SJCRH30 (cell line): ENCODE measurements around the gene NUFIP2. TPM values are rescaled to one million over a fixed set of nuclear protein-coding genes. Genes with fewer than 3 reads are reported as not detected.
"Not testable (repeated sequence)": the region's sequence is repeated elsewhere in the genome, so short reads cannot be mapped to it uniquely, and the experiment has no call there.

ENCODE experiments used
- DNase-seq, 2 experiments: peaks; one replicate each; pipeline ENCODE4 v3.0.0-alpha.2; 2015 to 2020
- H3K27ac ChIP-seq: fragments of 250-450 bp; sonication (Bioruptor Pico); 2 replicates; pipeline ENCODE4 v1.5.1; 2020; ENCODE audit warnings: mild to moderate bottlenecking, moderate library complexity
- H3K27me3 ChIP-seq: fragments of 250-450 bp; sonication (Bioruptor Pico); 2 replicates; pipeline ENCODE4 v1.5.1; 2020; ENCODE audit warnings: mild to moderate bottlenecking, moderate library complexity
- H3K36me3 ChIP-seq: fragments of 250-450 bp; sonication (Bioruptor Pico); 2 replicates; pipeline ENCODE4 v1.5.1; 2020; ENCODE audit warnings: mild to moderate bottlenecking, moderate library complexity
- H3K4me1 ChIP-seq: fragments of 250-450 bp; sonication (Bioruptor Pico); 2 replicates; pipeline ENCODE4 v1.5.1; 2020; ENCODE audit warnings: mild to moderate bottlenecking, moderate library complexity
- H3K4me3 ChIP-seq: fragments of 250-450 bp; sonication (Bioruptor Pico); 2 replicates; pipeline ENCODE4 v1.5.1; 2020; ENCODE audit warnings: mild to moderate bottlenecking, moderate library complexity
- H3K9me3 ChIP-seq: fragments of 250-450 bp; sonication (Bioruptor Pico); replicated peaks from 2 replicates; pipeline ENCODE4 v1.5.1; 2020; ENCODE audit warnings: mild to moderate bottlenecking, moderate library complexity
- total RNA-seq: library from RNA; depleted of rRNA; stranded (reverse); fragments of >200 nt; shearing (Covaris generic); gene quantifications from 2 replicates; pipeline ENCODE4 v1.2.3, GENCODE V29; 2014; rRNA removed

The NUFIP2 gene
- total RNA-seq: 60.2 and 68.0 TPM in 2 replicates

- peak; percentile 99 to 100 for DNase-seq
- Histone ChIP-seq H3K27ac (peak within 1 kb of the TSS; percentile 82), H3K36me3 (peaks cover 21% of the 10 kb centered on the region), H3K4me3 (peak within 1 kb of the TSS; percentile 98), H3K4me1 (no peaks in the 10 kb centered on the region), H3K9me3 (no peaks in the 10 kb centered on the region), H3K27me3 (no peaks in the 10 kb centered on the region)
Observed at GRCh38 chr17:29293890-29294579, at the start of gene NUFIP2. Gene NUFIP2 (minus strand): TSS chr17:29294148. CDS start chr17:29294059, 89 bp downstream.

- Histone ChIP-seq H3K4me3 (no peak overlapping the region), H3K27me3 (peaks cover 6% of the 10 kb centered on the region), H3K36me3 (no peaks in the 10 kb centered on the region), H3K9me3 (no peaks in the 10 kb centered on the region), H3K27ac (no peak overlapping the region), H3K4me1 (no peaks in the 10 kb centered on the region)
- no peak for DNase-seq
Observed at GRCh38 chr17:29342158-29342765, 48.3 kb upstream of the NUFIP2 start.

GRCh38 chr17:29341726-29342125 is 47.8 kb upstream of the NUFIP2 start:
- DNase-seq: no peak
- H3K9me3 ChIP-seq: no peaks in the 10 kb centered on the region
- no peaks in the 10 kb centered on the region for H3K4me1 ChIP-seq
- peaks cover 6% of the 10 kb centered on the region for H3K27me3 ChIP-seq
- no peaks in the 10 kb centered on the region for H3K36me3 ChIP-seq
- no peak overlapping the region for H3K4me3 ChIP-seq
- no peak overlapping the region for H3K27ac ChIP-seq

GRCh38 chr17:29339016-29339415 is 45.1 kb upstream of the NUFIP2 start:
- not testable (repeated sequence) for H3K36me3 ChIP-seq, DNase-seq, H3K4me1 ChIP-seq, H3K27ac ChIP-seq, H3K27me3 ChIP-seq, H3K9me3 ChIP-seq, H3K4me3 ChIP-seq

GRCh38 chr17:29331708-29332085 is 37.7 kb upstream of the NUFIP2 start:
- no peaks in the 10 kb centered on the region for H3K36me3 ChIP-seq
- H3K9me3 ChIP-seq: no peaks in the 10 kb centered on the region
- H3K4me3 ChIP-seq: no peak overlapping the region
- no peaks in the 10 kb centered on the region for H3K27me3 ChIP-seq
- no peak for DNase-seq
- no peak overlapping the region for H3K27ac ChIP-seq
- H3K4me1 ChIP-seq: no peaks in the 10 kb centered on the region

GRCh38 chr17:29331075-29331707 is 37.2 kb upstream of the NUFIP2 start:
- Histone ChIP-seq H3K4me3 (no peak overlapping the region), H3K36me3 (no peaks in the 10 kb centered on the region), H3K27ac (no peak overlapping the region), H3K27me3 (no peaks in the 10 kb centered on the region), H3K9me3 (no peaks in the 10 kb centered on the region), H3K4me1 (no peaks in the 10 kb centered on the region)
- DNase-seq: no peak

GRCh38 chr17:29327412-29327811 is 33.5 kb upstream of the NUFIP2 start:
- Histone ChIP-seq H3K4me3 (no peak overlapping the region), H3K9me3 (no peaks in the 10 kb centered on the region), H3K27me3 (no peaks in the 10 kb centered on the region), H3K36me3 (no peaks in the 10 kb centered on the region), H3K4me1 (no peaks in the 10 kb centered on the region), H3K27ac (no peak overlapping the region)
- DNase-seq: no peak

- no peaks in the 10 kb centered on the region for H3K36me3 ChIP-seq
- H3K27me3 ChIP-seq: no peaks in the 10 kb centered on the region
- no peak overlapping the region for H3K27ac ChIP-seq
- DNase-seq: no peak
- no peaks in the 10 kb centered on the region for H3K9me3 ChIP-seq
- H3K4me1 ChIP-seq: no peaks in the 10 kb centered on the region
- H3K4me3 ChIP-seq: no peak overlapping the region
Observed at GRCh38 chr17:29326023-29326813, 32.3 kb upstream of the NUFIP2 start.

- Histone ChIP-seq H3K9me3 (no peaks in the 10 kb centered on the region), H3K4me1 (no peaks in the 10 kb centered on the region), H3K36me3 (no peaks in the 10 kb centered on the region; the same call in 1 of the 2 replicates), H3K27me3 (no peaks in the 10 kb centered on the region), H3K4me3 (no peak overlapping the region), H3K27ac (no peak overlapping the region)
- no peak for DNase-seq
Observed at GRCh38 chr17:29322363-29322762, 28.4 kb upstream of the NUFIP2 start.

GRCh38 chr17:29303386-29303785 is 9.4 kb upstream of the NUFIP2 start:
- no peak overlapping the region for H3K27ac ChIP-seq
- H3K27me3 ChIP-seq: peaks cover 5% of the 10 kb centered on the region; the same call in 1 of the 2 replicates
- DNase-seq: no peak
- H3K9me3 ChIP-seq: no peaks in the 10 kb centered on the region
- H3K36me3 ChIP-seq: no peaks in the 10 kb centered on the region
- no peaks in the 10 kb centered on the region for H3K4me1 ChIP-seq
- no peak overlapping the region for H3K4me3 ChIP-seq

GRCh38 chr17:29299031-29299430 is 5.1 kb upstream of the NUFIP2 start:
- Histone ChIP-seq H3K27me3 (peaks cover 4% of the 10 kb centered on the region; the same call in 1 of the 2 replicates), H3K4me3 (no peak overlapping the region), H3K27ac (no peak overlapping the region), H3K36me3 (no peaks in the 10 kb centered on the region), H3K9me3 (no peaks in the 10 kb centered on the region), H3K4me1 (no peaks in the 10 kb centered on the region)
- no peak for DNase-seq

- H3K4me1 ChIP-seq: no peaks in the 10 kb centered on the region
- no peak for DNase-seq
- peaks cover 8% of the 10 kb centered on the region; the same call in 1 of the 2 replicates for H3K36me3 ChIP-seq
- H3K4me3 ChIP-seq: no peak overlapping the region
- no peaks in the 10 kb centered on the region for H3K27me3 ChIP-seq
- H3K9me3 ChIP-seq: no peaks in the 10 kb centered on the region
- no peak overlapping the region for H3K27ac ChIP-seq
Observed at GRCh38 chr17:29295420-29295819, 1.5 kb upstream of the NUFIP2 start.

GRCh38 chr17:29294580-29294900 is 592 bp upstream of the NUFIP2 start:
- peak overlapping the region; percentile 98 for H3K4me3 ChIP-seq
- no peaks in the 10 kb centered on the region for H3K4me1 ChIP-seq
- peak overlapping the region; percentile 71 for H3K27ac ChIP-seq
- H3K27me3 ChIP-seq: no peaks in the 10 kb centered on the region
- H3K9me3 ChIP-seq: no peaks in the 10 kb centered on the region
- H3K36me3 ChIP-seq: peaks cover 16% of the 10 kb centered on the region
- no peak for DNase-seq

GRCh38 chr17:29292992-29293889 is 707 bp downstream of the NUFIP2 start:
- no peaks in the 10 kb centered on the region for H3K9me3 ChIP-seq
- DNase-seq: peak; percentile 79 to 80
- peak overlapping the region; percentile 98 for H3K4me3 ChIP-seq
- peak overlapping the region; percentile 82 for H3K27ac ChIP-seq
- no peaks in the 10 kb centered on the region for H3K27me3 ChIP-seq
- H3K4me1 ChIP-seq: no peaks in the 10 kb centered on the region
- peaks cover 29% of the 10 kb centered on the region for H3K36me3 ChIP-seq
